Ascending aorta (tissue), 2 donors: ENCODE measurements around the gene WDR18. TPM values are rescaled to one million over a fixed set of nuclear protein-coding genes. Genes with fewer than 3 reads are reported as not detected.

ENCODE experiments used
- DNase-seq, 2 donors: peaks; one replicate each; pipeline ENCODE4 v3.0.0-alpha.2; 2019; ENCODE audit warnings: low spot score in 2 of 2
- H3K27ac ChIP-seq, 2 donors: fragments of 200-600 bp; sonication (generic); one replicate each; pipeline ENCODE4 v1.5.1; 2016 to 2017; ENCODE audit warnings: mild to moderate bottlenecking in 1 of 2
- H3K27me3 ChIP-seq: fragments of 200-600 bp; sonication (generic); one replicate; pipeline ENCODE4 v1.5.1; 2017
- H3K36me3 ChIP-seq, 2 donors: fragments of 200-600 bp; sonication (generic); one replicate each; pipeline ENCODE4 v1.5.1; 2016
- H3K4me1 ChIP-seq, 2 donors: fragments of 200-600 bp; sonication (generic); one replicate each; pipeline ENCODE4 v1.5.1; 2016 to 2017; ENCODE audit warnings: mild to moderate bottlenecking in 1 of 2
- H3K4me3 ChIP-seq, 2 donors: fragments of 200-600 bp; sonication (generic); one replicate each; pipeline ENCODE4 v1.5.1; 2016 to 2017; ENCODE audit warnings: mild to moderate bottlenecking in 1 of 2
- H3K9me3 ChIP-seq, 2 donors: fragments of 200-600 bp; sonication (generic); one replicate each; pipeline ENCODE4 v1.5.1; 2016
- CTCF ChIP-seq, 3 experiments: fragments of 200-600 bp in 2 of 3; fragments of 450-650 bp in 1 of 3; sonication (generic) in 2 of 3; IDR thresholded peaks; one replicate each; pipeline ENCODE4 v1.5.1; 2016 to 2019; ENCODE audit warnings: antibody characterized with exemption in 3 of 3, mild to moderate bottlenecking in 1 of 3, moderate library complexity in 1 of 3
- intact Hi-C: fragments of 100-400 bp; cut with DNase I; formaldehyde crosslinking; loops from one replicate; pipeline ENCODE4 v1.15.1; 2023
- total RNA-seq: library from RNA; depleted of rRNA; stranded (reverse); fragments of >200 nt; gene quantifications from one replicate; pipeline ENCODE4 v1.1.0, GENCODE V29; 2016

WDR18 gene
- total RNA-seq, 1 donor from 2014 or later = 65.7 TPM

GRCh38 chr19:1037621-1038064 lies 53.5 kb downstream of the WDR18 start:
- intact Hi-C loops = no loop called here
- Histone ChIP-seq H3K4me3 (no peak overlapping the region), H3K27me3 (no peaks in the 10 kb centered on the region), H3K4me1 (peaks cover 11 to 17% of the 10 kb centered on the region in 2 donors), H3K27ac (no peak overlapping the region), H3K36me3 (peaks cover 37 to 39% of the 10 kb centered on the region in 2 donors), H3K9me3 (no peaks in the 10 kb centered on the region)
- no peak for DNase-seq
- no peak for TF ChIP-seq CTCF (IDR thresholded peaks at IDR 0.05)

GRCh38 chr19:1038978-1039645 lies 55.0 kb downstream of the WDR18 start:
- Histone ChIP-seq H3K27me3 (no peaks in the 10 kb centered on the region), H3K4me3 (peak overlapping the region in 1 of 2 donors; percentile 64), H3K27ac (peak overlapping the region in 1 of 2 donors; percentile 49), H3K9me3 (no peaks in the 10 kb centered on the region), H3K36me3 (peaks cover 29 to 31% of the 10 kb centered on the region in 2 donors), H3K4me1 (peaks cover 11 to 17% of the 10 kb centered on the region in 2 donors)
- intact Hi-C loops = no loop called here
- DNase-seq = no peak
- no peak for TF ChIP-seq CTCF (IDR thresholded peaks at IDR 0.05)

- DNase-seq = peak; percentile 89 to 98
- Histone ChIP-seq H3K9me3 (no peaks in the 10 kb centered on the region), H3K36me3 (peaks cover 29 to 31% of the 10 kb centered on the region in 2 donors), H3K4me3 (peak within 1 kb of the TSS; percentile 54 to 64), H3K27ac (peak within 1 kb of the TSS in 1 of 2 donors; percentile 49), H3K4me1 (peaks cover 11 to 17% of the 10 kb centered on the region in 2 donors), H3K27me3 (no peaks in the 10 kb centered on the region)
- no peak for TF ChIP-seq CTCF (IDR thresholded peaks at IDR 0.05)
- intact Hi-C loops = loop anchor here (1.0 to 2.0 kb wide), 2 partner anchors 13 to 55 kb away; partner anchors contain the start of genes CNN2 and POLR2E
These were observed 55.7 kb downstream of the WDR18 start, which contains the start of gene ABCA7 for GRCh38 chr19:1039646-1040475. Gene ABCA7 (plus strand): TSS chr19:1040107. CDS start chr19:1041362, 1,255 bp downstream.

GRCh38 chr19:1040476-1041271 lies 56.5 kb downstream of the WDR18 start:
- TF ChIP-seq CTCF (IDR thresholded peaks at IDR 0.05) = no peak
- intact Hi-C loops = loop anchor here (1.0 to 2.0 kb wide), 2 partner anchors 14 to 55 kb away; partner anchors contain the start of genes CNN2 and POLR2E
- H3K9me3 ChIP-seq = no peaks in the 10 kb centered on the region
- H3K4me1 ChIP-seq = peaks cover 11 to 17% of the 10 kb centered on the region in 2 donors
- H3K36me3 ChIP-seq = peaks cover 22 to 25% of the 10 kb centered on the region in 2 donors
- no peak overlapping the region for H3K27ac ChIP-seq
- peak overlapping the region; percentile 54 to 64 for H3K4me3 ChIP-seq
- no peaks in the 10 kb centered on the region for H3K27me3 ChIP-seq
- peak; percentile 64 to 91 for DNase-seq

GRCh38 chr19:1041272-1041834 lies 57.2 kb downstream of the WDR18 start:
- Histone ChIP-seq H3K4me3 (peak overlapping the region; percentile 54 to 64), H3K36me3 (peaks cover 15 to 18% of the 10 kb centered on the region in 2 donors), H3K4me1 (peaks cover 11 to 17% of the 10 kb centered on the region in 2 donors), H3K27ac (no peak overlapping the region), H3K27me3 (no peaks in the 10 kb centered on the region), H3K9me3 (no peaks in the 10 kb centered on the region)
- intact Hi-C loops = loop anchor here (2.0 kb wide), 1 partner anchor 15 kb away; the partner anchor contains the start of gene CNN2
- TF ChIP-seq CTCF (IDR thresholded peaks at IDR 0.05) = no peak
- no peak for DNase-seq
